H9 (cell line): ENCODE results near the gene SLBP. TPM values are rescaled to one million over a fixed set of nuclear protein-coding genes. Genes with fewer than 3 reads are reported as not detected.

ENCODE experiments used
- DNase-seq: peaks from one replicate; pipeline ENCODE4 v3.0.0-alpha.2; 2017
- H2AFZ ChIP-seq: one replicate; pipeline ENCODE4 v1.6.1; 2013; ENCODE audit warnings: mild to moderate bottlenecking, low read length, control low read depth, moderate library complexity
- H2AK5ac ChIP-seq: 2 replicates; pipeline ENCODE4 v1.6.1; 2013; ENCODE audit warnings: low read length, control low read depth, mixed read lengths; ENCODE audit not compliant: insufficient read length
- H2BK120ac ChIP-seq: one replicate; pipeline ENCODE4 v1.6.1; 2013; ENCODE audit warnings: low read depth, mild to moderate bottlenecking, low read length, control low read depth, inconsistent platforms; ENCODE audit not compliant: poor library complexity, severe bottlenecking
- H2BK12ac ChIP-seq: 2 replicates; pipeline ENCODE4 v1.6.1; 2013; ENCODE audit warnings: low read length, control low read depth, mixed read lengths, low read depth; ENCODE audit not compliant: insufficient read length
- H2BK15ac ChIP-seq: 2 replicates; pipeline ENCODE4 v1.6.1; 2013; ENCODE audit warnings: low read depth, low read length, control low read depth
- H2BK20ac ChIP-seq: one replicate; pipeline ENCODE4 v1.6.1; 2013; ENCODE audit warnings: low read depth, mild to moderate bottlenecking, low read length, control low read depth, inconsistent platforms; ENCODE audit not compliant: poor library complexity, severe bottlenecking
- H2BK5ac ChIP-seq: 2 replicates; pipeline ENCODE4 v1.6.1; 2013; ENCODE audit warnings: low read length, control low read depth, mixed read lengths; ENCODE audit not compliant: insufficient read length
- H3K14ac ChIP-seq: 2 replicates; pipeline ENCODE4 v1.6.1; 2013; ENCODE audit warnings: low read length, control low read depth; ENCODE audit not compliant: insufficient read depth
- H3K18ac ChIP-seq: 2 replicates; pipeline ENCODE4 v1.6.1; 2013; ENCODE audit warnings: low read depth, mild to moderate bottlenecking, mixed read lengths, low read length, control low read depth; ENCODE audit not compliant: insufficient read length
- H3K23ac ChIP-seq: 2 replicates; pipeline ENCODE4 v1.6.1; 2013; ENCODE audit warnings: low read length, control low read depth, mixed read lengths, low read depth; ENCODE audit not compliant: insufficient read length
- H3K23me2 ChIP-seq: 2 replicates; pipeline ENCODE4 v1.6.1; 2013; ENCODE audit warnings: low read depth, mild to moderate bottlenecking, mixed read lengths, low read length, control low read depth; ENCODE audit not compliant: insufficient read length, poor library complexity, severe bottlenecking
- H3K27ac ChIP-seq: 2 replicates; pipeline ENCODE4 v1.5.1; 2013; ENCODE audit warnings: low read length, control low read depth, mixed read lengths, low read depth; ENCODE audit not compliant: insufficient read length
- H3K27me3 ChIP-seq: 2 replicates; pipeline ENCODE4 v1.6.1; 2013; ENCODE audit warnings: low read length, control low read depth, inconsistent platforms; ENCODE audit not compliant: insufficient read depth
- H3K4ac ChIP-seq: 2 replicates; pipeline ENCODE4 v1.6.1; 2013; ENCODE audit warnings: low read depth, mild to moderate bottlenecking, control low read depth, inconsistent platforms, low read length, moderate library complexity
- H3K4me1 ChIP-seq: 2 replicates; pipeline ENCODE4 v1.6.1; 2013; ENCODE audit warnings: low read length, control low read depth, inconsistent platforms; ENCODE audit not compliant: insufficient read depth
- H3K4me2 ChIP-seq: 2 replicates; pipeline ENCODE4 v1.6.1; 2013; ENCODE audit warnings: low read length, control low read depth, mixed read lengths; ENCODE audit not compliant: insufficient read length, insufficient read depth
- H3K56ac ChIP-seq: 2 replicates; pipeline ENCODE4 v1.6.1; 2013; ENCODE audit warnings: low read depth, mild to moderate bottlenecking, mixed read lengths, low read length, control low read depth; ENCODE audit not compliant: insufficient read length
- H3K79me1 ChIP-seq: 2 replicates; pipeline ENCODE4 v1.6.1; 2013; ENCODE audit warnings: low read depth, mild to moderate bottlenecking, moderate library complexity, low read length, control low read depth, inconsistent platforms; ENCODE audit not compliant: insufficient read depth, poor library complexity, severe bottlenecking
- H3K79me2 ChIP-seq: 2 replicates; pipeline ENCODE4 v1.6.1; 2013; ENCODE audit warnings: low read length, control low read depth, inconsistent platforms; ENCODE audit not compliant: insufficient read depth
- H3K9ac ChIP-seq: 2 replicates; pipeline ENCODE4 v1.6.1; 2013; ENCODE audit warnings: low read length, control low read depth, mixed read lengths; ENCODE audit not compliant: insufficient read length; ENCODE audit errors: extremely low read depth
- H3K9me3 ChIP-seq: one replicate; pipeline ENCODE4 v1.6.1; 2013; ENCODE audit warnings: low read depth, low read length, inconsistent platforms; ENCODE audit not compliant: control insufficient read depth
- H3T11ph ChIP-seq: one replicate; pipeline ENCODE4 v1.6.1; 2013; ENCODE audit warnings: mild to moderate bottlenecking, low read length, control low read depth, inconsistent platforms
- H4K20me1 ChIP-seq: one replicate; pipeline ENCODE4 v1.6.1; 2013; ENCODE audit not compliant: control insufficient read depth, insufficient read length, insufficient read depth
- H4K5ac ChIP-seq: 2 replicates; pipeline ENCODE4 v1.6.1; 2013; ENCODE audit warnings: low read depth, mild to moderate bottlenecking, mixed read lengths, low read length, control low read depth; ENCODE audit not compliant: insufficient read length
- H4K8ac ChIP-seq: replicated peaks from 2 replicates; pipeline ENCODE4 v1.6.1; 2013; ENCODE audit warnings: low read length, control low read depth, mixed read lengths, low read depth; ENCODE audit not compliant: insufficient read length
- H4K91ac ChIP-seq: 2 replicates; pipeline ENCODE4 v1.6.1; 2013; ENCODE audit warnings: low read depth, mild to moderate bottlenecking, moderate library complexity, mixed read lengths, low read length, control low read depth; ENCODE audit not compliant: insufficient read length
- H3K27ac Mint-ChIP-seq, 3 experiments: 2 replicates in 2 of 3; 3 replicates in 1 of 3; pipeline ENCODE4 v1.8.0; 2020 to 2021; ENCODE audit warnings: mixed read lengths in 3 of 3, mild to moderate bottlenecking in 1 of 3, moderate library complexity in 1 of 3
- H3K27me3 Mint-ChIP-seq: 2 replicates; pipeline ENCODE4 v1.8.0; 2021; ENCODE audit warnings: low read depth, mild to moderate bottlenecking, moderate library complexity, mixed read lengths
- H3K36me3 Mint-ChIP-seq, 3 experiments: 2 replicates in 2 of 3; 3 replicates in 1 of 3; pipeline ENCODE4 v1.8.0; 2020 to 2021; ENCODE audit warnings: low read depth in 3 of 3, mixed read lengths in 3 of 3; ENCODE audit not compliant: insufficient read depth in 1 of 3
- H3K4me1 Mint-ChIP-seq, 2 experiments: 2 replicates each; pipeline ENCODE4 v1.8.0; 2020; ENCODE audit warnings: mixed read lengths in 2 of 2
- H3K4me3 Mint-ChIP-seq, 2 experiments: 2 replicates in 1 of 2; 3 replicates in 1 of 2; pipeline ENCODE4 v1.8.0; 2020 to 2021; ENCODE audit warnings: mild to moderate bottlenecking in 2 of 2, mixed read lengths in 2 of 2, moderate library complexity in 1 of 2
- H3K9me3 Mint-ChIP-seq, 2 experiments: 2 replicates in 1 of 2; 3 replicates in 1 of 2; pipeline ENCODE4 v1.8.0; 2020; ENCODE audit warnings: mild to moderate bottlenecking in 2 of 2, mixed read lengths in 2 of 2, moderate library complexity in 1 of 2
- WGBS: extraction: QIAGEN DNeasy Blood & Tissue Kit; methylation state at CpG from one replicate; pipeline ENCODE4 v1.1.7; 2013; ENCODE audit warnings: missing lambda C conversion rate, low lambda C conversion rate, mixed read lengths; ENCODE audit not compliant: insufficient read length; ENCODE audit errors: extremely low coverage; 5-methylcytosine and 5-hydroxymethylcytosine counted together
- total RNA-seq: library from RNA; stranded (reverse); gene quantifications from 2 replicates; pipeline ENCODE4 v1.2.1, GENCODE V29; 2021
- TF ChIP-seq, protein P1 (sequence below): fragments of 200-600 bp; sonication (generic); conservative IDR thresholded peaks from 3 replicates; pipeline ENCODE4 v1.8.0; 2021; ENCODE audit warnings: antibody characterized with exemption, mild to moderate bottlenecking

The SLBP gene
- total RNA-seq, 1 experiment from 2014 or later = 62.7 TPM

DNA sequence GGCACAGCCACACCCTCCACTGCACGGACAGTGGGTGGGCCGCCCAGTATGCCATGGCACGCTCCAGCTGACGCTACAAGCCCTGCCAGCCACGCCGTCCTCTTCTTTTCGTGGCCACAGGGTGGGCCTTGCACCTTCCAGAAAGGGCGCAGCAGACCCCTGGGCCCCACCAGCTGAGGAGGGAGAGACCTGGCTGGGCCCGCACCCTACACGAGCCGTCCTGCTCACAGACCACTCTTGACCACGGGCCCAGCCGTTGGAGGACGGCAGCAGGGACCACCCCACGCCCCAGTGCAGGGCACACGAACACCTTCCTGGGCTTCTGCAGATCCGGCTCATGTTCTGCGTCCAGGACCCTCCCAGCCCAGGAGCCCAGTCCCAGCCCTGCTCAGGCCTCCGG is 55.1 kb downstream of the SLBP start:
- Histone ChIP-seq H2BK15ac (no peak overlapping the region), H2BK20ac (no peak overlapping the region), H2AFZ (no peak overlapping the region), H3K9me3 (no peaks in the 10 kb centered on the region), H2BK12ac (no peak overlapping the region), H3K4me1 (no peaks in the 10 kb centered on the region), H2AK5ac (no peak overlapping the region), H3K4ac (no peak overlapping the region), H3K18ac (no peak overlapping the region), H4K5ac (no peak overlapping the region), H3K23me2 (no peaks in the 10 kb centered on the region), H3K23ac (no peak overlapping the region), H3K27me3 (no peaks in the 10 kb centered on the region), H2BK5ac (no peak overlapping the region), H4K8ac (no peak overlapping the region), H4K20me1 (no peaks in the 10 kb centered on the region), H3K79me1 (no peaks in the 10 kb centered on the region), H4K91ac (no peak overlapping the region), H3K79me2 (no peaks in the 10 kb centered on the region), H3K4me2 (no peak overlapping the region), H3K14ac (no peak overlapping the region; the same call in 1 of the 2 replicates), H2BK120ac (no peak overlapping the region), H3K9ac (no peak overlapping the region), H3K56ac (no peak overlapping the region), H3T11ph (no peak overlapping the region), H3K27ac (no peak overlapping the region)
- Mint-ChIP-seq H3K4me1 (peaks cover 7 to 11% of the 10 kb centered on the region in 2 experiments; a peak in 3 of 4 replicates), H3K9me3 (no peaks in the 10 kb centered on the region; a peak in 1 of 5 replicates), H3K4me3 (no peak overlapping the region), H3K27me3 (no peaks in the 10 kb centered on the region), H3K27ac (no peak overlapping the region; a peak in 1 of 7 replicates), H3K36me3 (no peaks in the 10 kb centered on the region)
- DNase-seq = no peak
- WGBS = no CpG with 5 or more reads among the region's 19 CpGs
- TF ChIP-seq, protein P1, sequence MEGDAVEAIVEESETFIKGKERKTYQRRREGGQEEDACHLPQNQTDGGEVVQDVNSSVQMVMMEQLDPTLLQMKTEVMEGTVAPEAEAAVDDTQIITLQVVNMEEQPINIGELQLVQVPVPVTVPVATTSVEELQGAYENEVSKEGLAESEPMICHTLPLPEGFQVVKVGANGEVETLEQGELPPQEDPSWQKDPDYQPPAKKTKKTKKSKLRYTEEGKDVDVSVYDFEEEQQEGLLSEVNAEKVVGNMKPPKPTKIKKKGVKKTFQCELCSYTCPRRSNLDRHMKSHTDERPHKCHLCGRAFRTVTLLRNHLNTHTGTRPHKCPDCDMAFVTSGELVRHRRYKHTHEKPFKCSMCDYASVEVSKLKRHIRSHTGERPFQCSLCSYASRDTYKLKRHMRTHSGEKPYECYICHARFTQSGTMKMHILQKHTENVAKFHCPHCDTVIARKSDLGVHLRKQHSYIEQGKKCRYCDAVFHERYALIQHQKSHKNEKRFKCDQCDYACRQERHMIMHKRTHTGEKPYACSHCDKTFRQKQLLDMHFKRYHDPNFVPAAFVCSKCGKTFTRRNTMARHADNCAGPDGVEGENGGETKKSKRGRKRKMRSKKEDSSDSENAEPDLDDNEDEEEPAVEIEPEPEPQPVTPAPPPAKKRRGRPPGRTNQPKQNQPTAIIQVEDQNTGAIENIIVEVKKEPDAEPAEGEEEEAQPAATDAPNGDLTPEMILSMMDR = no peak
